H9 (cell line): Measurements from ENCODE around the gene MPPE1. TPM values are rescaled to one million over a fixed set of nuclear protein-coding genes. Genes with fewer than 3 reads are reported as not detected.

Experiments
- DNase-seq: peaks from one replicate; pipeline ENCODE4 v3.0.0-alpha.2; 2017
- H2AFZ ChIP-seq: one replicate; pipeline ENCODE4 v1.6.1; 2013; ENCODE audit warnings: mild to moderate bottlenecking, low read length, control low read depth, moderate library complexity
- H2AK5ac ChIP-seq: 2 replicates; pipeline ENCODE4 v1.6.1; 2013; ENCODE audit warnings: low read length, control low read depth, mixed read lengths; ENCODE audit not compliant: insufficient read length
- H2BK120ac ChIP-seq: one replicate; pipeline ENCODE4 v1.6.1; 2013; ENCODE audit warnings: low read depth, mild to moderate bottlenecking, low read length, control low read depth, inconsistent platforms; ENCODE audit not compliant: poor library complexity, severe bottlenecking
- H2BK12ac ChIP-seq: 2 replicates; pipeline ENCODE4 v1.6.1; 2013; ENCODE audit warnings: low read length, control low read depth, mixed read lengths, low read depth; ENCODE audit not compliant: insufficient read length
- H2BK15ac ChIP-seq: 2 replicates; pipeline ENCODE4 v1.6.1; 2013; ENCODE audit warnings: low read depth, low read length, control low read depth
- H2BK20ac ChIP-seq: one replicate; pipeline ENCODE4 v1.6.1; 2013; ENCODE audit warnings: low read depth, mild to moderate bottlenecking, low read length, control low read depth, inconsistent platforms; ENCODE audit not compliant: poor library complexity, severe bottlenecking
- H2BK5ac ChIP-seq: 2 replicates; pipeline ENCODE4 v1.6.1; 2013; ENCODE audit warnings: low read length, control low read depth, mixed read lengths; ENCODE audit not compliant: insufficient read length
- H3K14ac ChIP-seq: 2 replicates; pipeline ENCODE4 v1.6.1; 2013; ENCODE audit warnings: low read length, control low read depth; ENCODE audit not compliant: insufficient read depth
- H3K18ac ChIP-seq: 2 replicates; pipeline ENCODE4 v1.6.1; 2013; ENCODE audit warnings: low read depth, mild to moderate bottlenecking, mixed read lengths, low read length, control low read depth; ENCODE audit not compliant: insufficient read length
- H3K23ac ChIP-seq: 2 replicates; pipeline ENCODE4 v1.6.1; 2013; ENCODE audit warnings: low read length, control low read depth, mixed read lengths, low read depth; ENCODE audit not compliant: insufficient read length
- H3K23me2 ChIP-seq: 2 replicates; pipeline ENCODE4 v1.6.1; 2013; ENCODE audit warnings: low read depth, mild to moderate bottlenecking, mixed read lengths, low read length, control low read depth; ENCODE audit not compliant: insufficient read length, poor library complexity, severe bottlenecking
- H3K27ac ChIP-seq: 2 replicates; pipeline ENCODE4 v1.5.1; 2013; ENCODE audit warnings: low read length, control low read depth, mixed read lengths, low read depth; ENCODE audit not compliant: insufficient read length
- H3K27me3 ChIP-seq: 2 replicates; pipeline ENCODE4 v1.6.1; 2013; ENCODE audit warnings: low read length, control low read depth, inconsistent platforms; ENCODE audit not compliant: insufficient read depth
- H3K4ac ChIP-seq: 2 replicates; pipeline ENCODE4 v1.6.1; 2013; ENCODE audit warnings: low read depth, mild to moderate bottlenecking, control low read depth, inconsistent platforms, low read length, moderate library complexity
- H3K4me1 ChIP-seq: 2 replicates; pipeline ENCODE4 v1.6.1; 2013; ENCODE audit warnings: low read length, control low read depth, inconsistent platforms; ENCODE audit not compliant: insufficient read depth
- H3K4me2 ChIP-seq: 2 replicates; pipeline ENCODE4 v1.6.1; 2013; ENCODE audit warnings: low read length, control low read depth, mixed read lengths; ENCODE audit not compliant: insufficient read length, insufficient read depth
- H3K56ac ChIP-seq: 2 replicates; pipeline ENCODE4 v1.6.1; 2013; ENCODE audit warnings: low read depth, mild to moderate bottlenecking, mixed read lengths, low read length, control low read depth; ENCODE audit not compliant: insufficient read length
- H3K79me1 ChIP-seq: 2 replicates; pipeline ENCODE4 v1.6.1; 2013; ENCODE audit warnings: low read depth, mild to moderate bottlenecking, moderate library complexity, low read length, control low read depth, inconsistent platforms; ENCODE audit not compliant: insufficient read depth, poor library complexity, severe bottlenecking
- H3K79me2 ChIP-seq: 2 replicates; pipeline ENCODE4 v1.6.1; 2013; ENCODE audit warnings: low read length, control low read depth, inconsistent platforms; ENCODE audit not compliant: insufficient read depth
- H3K9ac ChIP-seq: 2 replicates; pipeline ENCODE4 v1.6.1; 2013; ENCODE audit warnings: low read length, control low read depth, mixed read lengths; ENCODE audit not compliant: insufficient read length; ENCODE audit errors: extremely low read depth
- H3K9me3 ChIP-seq: one replicate; pipeline ENCODE4 v1.6.1; 2013; ENCODE audit warnings: low read depth, low read length, inconsistent platforms; ENCODE audit not compliant: control insufficient read depth
- H3T11ph ChIP-seq: one replicate; pipeline ENCODE4 v1.6.1; 2013; ENCODE audit warnings: mild to moderate bottlenecking, low read length, control low read depth, inconsistent platforms
- H4K20me1 ChIP-seq: one replicate; pipeline ENCODE4 v1.6.1; 2013; ENCODE audit not compliant: control insufficient read depth, insufficient read length, insufficient read depth
- H4K5ac ChIP-seq: 2 replicates; pipeline ENCODE4 v1.6.1; 2013; ENCODE audit warnings: low read depth, mild to moderate bottlenecking, mixed read lengths, low read length, control low read depth; ENCODE audit not compliant: insufficient read length
- H4K8ac ChIP-seq: replicated peaks from 2 replicates; pipeline ENCODE4 v1.6.1; 2013; ENCODE audit warnings: low read length, control low read depth, mixed read lengths, low read depth; ENCODE audit not compliant: insufficient read length
- H4K91ac ChIP-seq: 2 replicates; pipeline ENCODE4 v1.6.1; 2013; ENCODE audit warnings: low read depth, mild to moderate bottlenecking, moderate library complexity, mixed read lengths, low read length, control low read depth; ENCODE audit not compliant: insufficient read length
- H3K27ac Mint-ChIP-seq, 3 experiments: 2 replicates in 2 of 3; 3 replicates in 1 of 3; pipeline ENCODE4 v1.8.0; 2020 to 2021; ENCODE audit warnings: mixed read lengths in 3 of 3, mild to moderate bottlenecking in 1 of 3, moderate library complexity in 1 of 3
- H3K27me3 Mint-ChIP-seq: 2 replicates; pipeline ENCODE4 v1.8.0; 2021; ENCODE audit warnings: low read depth, mild to moderate bottlenecking, moderate library complexity, mixed read lengths
- H3K36me3 Mint-ChIP-seq, 3 experiments: 2 replicates in 2 of 3; 3 replicates in 1 of 3; pipeline ENCODE4 v1.8.0; 2020 to 2021; ENCODE audit warnings: low read depth in 3 of 3, mixed read lengths in 3 of 3; ENCODE audit not compliant: insufficient read depth in 1 of 3
- H3K4me1 Mint-ChIP-seq, 2 experiments: 2 replicates each; pipeline ENCODE4 v1.8.0; 2020; ENCODE audit warnings: mixed read lengths in 2 of 2
- H3K4me3 Mint-ChIP-seq, 2 experiments: 2 replicates in 1 of 2; 3 replicates in 1 of 2; pipeline ENCODE4 v1.8.0; 2020 to 2021; ENCODE audit warnings: mild to moderate bottlenecking in 2 of 2, mixed read lengths in 2 of 2, moderate library complexity in 1 of 2
- H3K9me3 Mint-ChIP-seq, 2 experiments: 2 replicates in 1 of 2; 3 replicates in 1 of 2; pipeline ENCODE4 v1.8.0; 2020; ENCODE audit warnings: mild to moderate bottlenecking in 2 of 2, mixed read lengths in 2 of 2, moderate library complexity in 1 of 2
- CTCF ChIP-seq: fragments of 200-600 bp; sonication (generic); conservative IDR thresholded peaks from 3 replicates; pipeline ENCODE4 v1.8.0; 2021; ENCODE audit warnings: antibody characterized with exemption, mild to moderate bottlenecking
- WGBS: extraction: QIAGEN DNeasy Blood & Tissue Kit; methylation state at CpG from one replicate; pipeline ENCODE4 v1.1.7; 2013; ENCODE audit warnings: missing lambda C conversion rate, low lambda C conversion rate, mixed read lengths; ENCODE audit not compliant: insufficient read length; ENCODE audit errors: extremely low coverage; 5-methylcytosine and 5-hydroxymethylcytosine counted together
- total RNA-seq: library from RNA; stranded (reverse); gene quantifications from 2 replicates; pipeline ENCODE4 v1.2.1, GENCODE V29; 2021

Gene MPPE1
- total RNA-seq, 1 experiment from 2014 or later: 13.2 TPM

GRCh38 chr18:11877497-11878135 is 30.5 kb downstream of the MPPE1 start:
- Histone ChIP-seq H2BK15ac (no peak overlapping the region), H4K91ac (no peak overlapping the region), H2AK5ac (no peak overlapping the region), H3K79me1 (no peaks in the 10 kb centered on the region), H3K27me3 (no peaks in the 10 kb centered on the region), H2BK5ac (no peak overlapping the region), H3K14ac (no peak overlapping the region), H3K79me2 (no peaks in the 10 kb centered on the region), H3T11ph (no peak overlapping the region), H2AFZ (no peak overlapping the region), H3K9me3 (no peaks in the 10 kb centered on the region), H2BK20ac (no peak overlapping the region), H4K8ac (no peak overlapping the region), H3K18ac (no peak overlapping the region), H3K56ac (no peak overlapping the region), H2BK12ac (no peak overlapping the region), H3K4ac (no peak overlapping the region), H3K23ac (no peak overlapping the region), H3K4me1 (peaks cover 2% of the 10 kb centered on the region; the same call in 1 of the 2 replicates), H2BK120ac (no peak overlapping the region), H4K5ac (no peak overlapping the region), H3K27ac (no peak overlapping the region), H3K4me2 (no peak overlapping the region), H3K23me2 (no peaks in the 10 kb centered on the region), H4K20me1 (no peaks in the 10 kb centered on the region), H3K9ac (no peak overlapping the region)
- no peak overlapping the region for H3K4me3 Mint-ChIP-seq
- H3K27me3 Mint-ChIP-seq: no peaks in the 10 kb centered on the region
- peaks cover 22 to 63% (median 33%) of the 10 kb centered on the region in 3 experiments for H3K36me3 Mint-ChIP-seq
- WGBS: no CpG with 5 or more reads among the region's 10 CpGs
- DNase-seq: no peak
- H3K27ac Mint-ChIP-seq: peak overlapping the region; percentile 60 to 88 (median 63); a peak in 5 of 7 replicates
- H3K4me1 Mint-ChIP-seq: peaks cover 8 to 10% of the 10 kb centered on the region in 2 experiments
- H3K9me3 Mint-ChIP-seq: peaks cover 3% of the 10 kb centered on the region in 2 experiments; a peak in 3 of 5 replicates
- no peak for TF ChIP-seq CTCF
